Measurements from ENCODE around the gene ASB2.
A peak's percentile ranks its signal among the peaks of the same experiment; 100 is the strongest.

The ASB2 gene

DNA sequence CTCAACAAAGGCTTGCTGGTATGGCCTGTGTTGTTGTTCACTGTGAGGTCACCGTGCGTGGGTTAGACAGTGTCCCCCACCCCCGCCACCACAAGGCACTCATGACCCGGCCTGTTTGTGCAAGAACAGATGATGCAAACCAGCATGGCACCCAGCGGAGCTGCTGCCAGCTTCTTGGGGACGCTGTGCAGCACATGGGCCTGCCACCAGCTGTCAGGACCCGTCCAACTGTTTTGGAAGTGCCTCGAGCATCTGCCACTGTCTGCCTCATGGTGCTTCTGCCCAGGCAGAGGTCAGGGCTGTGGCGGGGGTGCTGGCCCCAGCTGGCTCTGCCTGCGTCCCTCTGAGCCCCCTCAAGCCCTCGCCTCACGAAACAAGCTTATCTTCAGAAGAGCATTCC, 1.5 kb downstream of the ASB2 start:
- DNase-seq (ENCODE audit: low read depth in 1 of 2, low spot score in 1 of 2) = peak in 1 of 2 experiments; percentile 74
- TF ChIP-seq POLR2AphosphoS5 (IDR thresholded peaks at IDR 0.05; ENCODE audit: low read depth) (peak; percentile 69; the same call in 1 of the 2 replicates), GABPA (IDR thresholded peaks at IDR 0.05; ENCODE audit: low read depth) (no peak), SPI1 (IDR thresholded peaks at IDR 0.05; ENCODE audit: borderline replicate concordance, low read depth) (no peak)
- TF ChIP-seq, protein P1, sequence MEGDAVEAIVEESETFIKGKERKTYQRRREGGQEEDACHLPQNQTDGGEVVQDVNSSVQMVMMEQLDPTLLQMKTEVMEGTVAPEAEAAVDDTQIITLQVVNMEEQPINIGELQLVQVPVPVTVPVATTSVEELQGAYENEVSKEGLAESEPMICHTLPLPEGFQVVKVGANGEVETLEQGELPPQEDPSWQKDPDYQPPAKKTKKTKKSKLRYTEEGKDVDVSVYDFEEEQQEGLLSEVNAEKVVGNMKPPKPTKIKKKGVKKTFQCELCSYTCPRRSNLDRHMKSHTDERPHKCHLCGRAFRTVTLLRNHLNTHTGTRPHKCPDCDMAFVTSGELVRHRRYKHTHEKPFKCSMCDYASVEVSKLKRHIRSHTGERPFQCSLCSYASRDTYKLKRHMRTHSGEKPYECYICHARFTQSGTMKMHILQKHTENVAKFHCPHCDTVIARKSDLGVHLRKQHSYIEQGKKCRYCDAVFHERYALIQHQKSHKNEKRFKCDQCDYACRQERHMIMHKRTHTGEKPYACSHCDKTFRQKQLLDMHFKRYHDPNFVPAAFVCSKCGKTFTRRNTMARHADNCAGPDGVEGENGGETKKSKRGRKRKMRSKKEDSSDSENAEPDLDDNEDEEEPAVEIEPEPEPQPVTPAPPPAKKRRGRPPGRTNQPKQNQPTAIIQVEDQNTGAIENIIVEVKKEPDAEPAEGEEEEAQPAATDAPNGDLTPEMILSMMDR (IDR thresholded peaks at IDR 0.05; ENCODE audit: insufficient read depth, low read length) = no peak
- TF ChIP-seq, protein P2, sequence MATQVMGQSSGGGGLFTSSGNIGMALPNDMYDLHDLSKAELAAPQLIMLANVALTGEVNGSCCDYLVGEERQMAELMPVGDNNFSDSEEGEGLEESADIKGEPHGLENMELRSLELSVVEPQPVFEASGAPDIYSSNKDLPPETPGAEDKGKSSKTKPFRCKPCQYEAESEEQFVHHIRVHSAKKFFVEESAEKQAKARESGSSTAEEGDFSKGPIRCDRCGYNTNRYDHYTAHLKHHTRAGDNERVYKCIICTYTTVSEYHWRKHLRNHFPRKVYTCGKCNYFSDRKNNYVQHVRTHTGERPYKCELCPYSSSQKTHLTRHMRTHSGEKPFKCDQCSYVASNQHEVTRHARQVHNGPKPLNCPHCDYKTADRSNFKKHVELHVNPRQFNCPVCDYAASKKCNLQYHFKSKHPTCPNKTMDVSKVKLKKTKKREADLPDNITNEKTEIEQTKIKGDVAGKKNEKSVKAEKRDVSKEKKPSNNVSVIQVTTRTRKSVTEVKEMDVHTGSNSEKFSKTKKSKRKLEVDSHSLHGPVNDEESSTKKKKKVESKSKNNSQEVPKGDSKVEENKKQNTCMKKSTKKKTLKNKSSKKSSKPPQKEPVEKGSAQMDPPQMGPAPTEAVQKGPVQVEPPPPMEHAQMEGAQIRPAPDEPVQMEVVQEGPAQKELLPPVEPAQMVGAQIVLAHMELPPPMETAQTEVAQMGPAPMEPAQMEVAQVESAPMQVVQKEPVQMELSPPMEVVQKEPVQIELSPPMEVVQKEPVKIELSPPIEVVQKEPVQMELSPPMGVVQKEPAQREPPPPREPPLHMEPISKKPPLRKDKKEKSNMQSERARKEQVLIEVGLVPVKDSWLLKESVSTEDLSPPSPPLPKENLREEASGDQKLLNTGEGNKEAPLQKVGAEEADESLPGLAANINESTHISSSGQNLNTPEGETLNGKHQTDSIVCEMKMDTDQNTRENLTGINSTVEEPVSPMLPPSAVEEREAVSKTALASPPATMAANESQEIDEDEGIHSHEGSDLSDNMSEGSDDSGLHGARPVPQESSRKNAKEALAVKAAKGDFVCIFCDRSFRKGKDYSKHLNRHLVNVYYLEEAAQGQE (IDR thresholded peaks at IDR 0.05; ENCODE audit: insufficient replicate concordance, low read depth) = no peak
- H3K4me3 ChIP-seq (replicated peaks; ENCODE audit: insufficient read depth, low read length) = no peak overlapping the region
- no peaks in the 10 kb centered on the region for H3K27me3 ChIP-seq (ENCODE audit: insufficient read depth, poor library complexity, severe bottlenecking)
- H3K27ac ChIP-seq (replicated peaks) = no peak overlapping the region

DNA sequence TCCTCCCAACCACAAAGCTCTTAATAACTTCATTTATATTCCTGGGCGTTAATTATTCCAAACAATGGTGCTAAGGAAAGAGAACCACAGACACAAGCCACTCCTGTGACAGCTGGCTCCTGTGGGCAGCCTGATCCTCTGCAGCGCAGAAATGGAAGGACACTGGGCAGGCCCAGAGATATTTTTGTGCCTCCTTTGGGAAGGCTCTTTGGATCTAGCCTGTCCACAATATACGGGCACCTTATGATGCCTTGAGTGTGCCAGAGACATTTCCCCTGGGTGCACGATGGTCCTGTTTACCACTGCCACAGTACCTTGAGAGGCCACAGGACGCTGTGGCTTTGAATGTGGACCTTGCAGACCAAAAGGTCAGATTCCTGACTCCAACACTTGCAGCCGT, 2.1 kb downstream of the ASB2 start:
- no peaks in the 10 kb centered on the region for H3K27me3 ChIP-seq (ENCODE audit: insufficient read depth, poor library complexity, severe bottlenecking)
- H3K27ac ChIP-seq (replicated peaks) = no peak overlapping the region
- DNase-seq (ENCODE audit: low read depth in 1 of 2, low spot score in 1 of 2) = no peak
- H3K4me3 ChIP-seq (replicated peaks; ENCODE audit: insufficient read depth, low read length) = no peak overlapping the region
- no peak for TF ChIP-seq SPI1 (IDR thresholded peaks at IDR 0.05; ENCODE audit: borderline replicate concordance, low read depth)
- no peak for TF ChIP-seq GABPA (IDR thresholded peaks at IDR 0.05; ENCODE audit: low read depth)
- TF ChIP-seq, protein P1 (IDR thresholded peaks at IDR 0.05; ENCODE audit: insufficient read depth, low read length) = no peak
- TF ChIP-seq, protein P2 (IDR thresholded peaks at IDR 0.05; ENCODE audit: insufficient replicate concordance, low read depth) = no peak
- TF ChIP-seq POLR2AphosphoS5 (IDR thresholded peaks at IDR 0.05; ENCODE audit: low read depth) = no peak

DNA sequence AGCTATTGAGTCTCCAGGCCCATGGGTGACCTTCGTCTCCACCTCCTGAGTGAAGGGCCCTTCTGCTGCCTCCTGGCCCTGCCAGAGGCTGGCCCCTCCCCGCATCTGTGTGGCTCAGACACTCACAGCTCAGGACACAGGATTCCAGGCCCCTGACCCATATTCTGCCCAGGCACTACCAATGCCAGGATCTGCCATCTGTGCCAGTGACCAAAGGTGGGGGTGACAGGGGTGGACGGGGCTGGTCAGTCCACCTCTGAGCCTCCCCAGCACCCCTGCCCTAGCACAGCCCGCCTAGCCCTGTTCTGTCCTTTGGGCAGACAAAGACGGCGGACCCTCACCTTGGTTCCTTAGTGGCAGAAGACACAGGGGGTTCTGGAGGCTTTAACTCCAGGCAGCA, 2.8 kb downstream of the ASB2 start:
- no peak for DNase-seq (ENCODE audit: low read depth in 1 of 2, low spot score in 1 of 2)
- no peak overlapping the region for H3K4me3 ChIP-seq (replicated peaks; ENCODE audit: insufficient read depth, low read length)
- H3K27ac ChIP-seq (replicated peaks) = no peak overlapping the region
- TF ChIP-seq, protein P2 (IDR thresholded peaks at IDR 0.05; ENCODE audit: insufficient replicate concordance, low read depth) = no peak
- no peak for TF ChIP-seq GABPA (IDR thresholded peaks at IDR 0.05; ENCODE audit: low read depth)
- TF ChIP-seq SPI1 (IDR thresholded peaks at IDR 0.05; ENCODE audit: borderline replicate concordance, low read depth) = no peak
- TF ChIP-seq POLR2AphosphoS5 (IDR thresholded peaks at IDR 0.05; ENCODE audit: low read depth) = no peak
- TF ChIP-seq, protein P1 (IDR thresholded peaks at IDR 0.05; ENCODE audit: insufficient read depth, low read length) = no peak
- H3K27me3 ChIP-seq (ENCODE audit: insufficient read depth, poor library complexity, severe bottlenecking) = no peaks in the 10 kb centered on the region

Data from HL-60 (cell line).